Spleen (tissue), 11 donors: ENCODE measurements around the gene RPL10. TPM values are rescaled to one million over a fixed set of nuclear protein-coding genes. Genes with fewer than 3 reads are reported as not detected.

ENCODE experiments used
- DNase-seq: peaks from one replicate; pipeline ENCODE4 v3.0.0-alpha.2; 2020
- H3K27ac ChIP-seq, 8 donors: fragments of 200-600 bp; sonication (generic) in 7 of 8; 1 replicate in 4 of 8; 2 replicates in 4 of 8; pipeline versions ENCODE4 v1.5.0 to v1.8.0; 2016 to 2021; ENCODE audit warnings: inconsistent platforms in 4 of 8, mild to moderate bottlenecking in 4 of 8, moderate library complexity in 1 of 8
- H3K27me3 ChIP-seq, 7 donors: fragments of 200-600 bp; sonication (generic) in 6 of 7; replicated peaks in 1 of 7; 1 replicate in 4 of 7; 2 replicates in 3 of 7; pipeline versions ENCODE4 v1.5.0 to v1.8.0; 2016 to 2021; ENCODE audit warnings: inconsistent platforms in 3 of 7, mild to moderate bottlenecking in 1 of 7
- H3K36me3 ChIP-seq, 6 donors: fragments of 200-600 bp; sonication (generic) in 5 of 6; 1 replicate in 4 of 6; 2 replicates in 2 of 6; pipeline versions ENCODE4 v1.5.0 to v1.8.0; 2016 to 2021; ENCODE audit warnings: inconsistent platforms in 2 of 6
- H3K4me1 ChIP-seq, 6 donors: fragments of 200-600 bp; sonication (generic) in 5 of 6; 1 replicate in 3 of 6; 2 replicates in 3 of 6; pipeline versions ENCODE4 v1.5.0 to v1.8.0; 2016 to 2021; ENCODE audit warnings: inconsistent platforms in 3 of 6
- H3K4me3 ChIP-seq, 8 donors: fragments of 200-600 bp; sonication (generic) in 7 of 8; 1 replicate in 4 of 8; 2 replicates in 4 of 8; pipeline versions ENCODE4 v1.5.0 to v1.8.0; 2016 to 2021; ENCODE audit warnings: inconsistent platforms in 4 of 8, mild to moderate bottlenecking in 4 of 8, moderate library complexity in 2 of 8
- H3K9me3 ChIP-seq, 8 donors: fragments of 200-600 bp; sonication (generic) in 7 of 8; 1 replicate in 4 of 8; 2 replicates in 4 of 8; pipeline versions ENCODE4 v1.5.0 to v1.8.0; 2016 to 2021; ENCODE audit warnings: inconsistent platforms in 4 of 8
- CTCF ChIP-seq, 11 experiments: fragments of 200-600 bp in 7 of 11; fragments of 450-650 bp in 4 of 11; sonication (generic) in 4 of 11; IDR thresholded peaks in 8 of 11; conservative IDR thresholded peaks in 3 of 11; 1 replicate in 7 of 11; 2 replicates in 4 of 11; pipeline versions ENCODE4 v1.4.0 to v1.8.0; 2016 to 2021; ENCODE audit warnings: antibody characterized with exemption in 11 of 11, inconsistent platforms in 4 of 11, mild to moderate bottlenecking in 1 of 11
- POLR2A ChIP-seq, 3 donors: fragments of 450-650 bp; IDR thresholded peaks; one replicate each; pipeline ENCODE4 v1.5.1; 2017; ENCODE audit warnings: antibody characterized with exemption in 3 of 3, mild to moderate bottlenecking in 1 of 3
- POLR2AphosphoS5 ChIP-seq, 3 donors: sonication (generic); formaldehyde crosslinking; IDR thresholded peaks; one replicate each; pipeline ENCODE4 v1.5.1; 2017; ENCODE audit warnings: antibody characterized with exemption in 3 of 3
- WGBS, 5 donors: extraction: QIAGEN DNeasy Blood & Tissue Kit in 3 of 5; methylation state at CpG; one replicate each; pipeline versions ENCODE4 v1.1.5 to v1.1.7; 2013 to 2018; 5-methylcytosine and 5-hydroxymethylcytosine counted together
- intact Hi-C: fragments of 100-400 bp; cut with DNase I; formaldehyde crosslinking; loops from one replicate; pipeline ENCODE4 v1.15.0; 2023; ENCODE audit warnings: low total_unique reads
- polyA plus RNA-seq, 3 donors: library from polyadenylated mRNA; stranded (reverse); fragments of 200-250 nt; gene quantifications; one replicate each; pipeline ENCODE4 v1.2.1, GENCODE V29; 2013
- total RNA-seq, 7 donors: library from RNA; depleted of rRNA in 3 of 7; stranded (reverse); fragments of >200 nt in 3 of 7; fragmentation: NEBNext Ultra II Directional in 4 of 7; extraction: Animal tissue kit (Norgen Biotek cat#: 25700) in 4 of 7; gene quantifications; one replicate each; pipeline versions ENCODE4 v1.1.0 to v1.2.1, GENCODE V29; 2016 to 2021
- donor health status: healthy with polysubstance abuse.
- donor health status: DM: no; HTN: no; CAD: no; lungs with moderate emphysema.
- donor health status: DM: no; HTN: no; CAD: no.
- donor health status: Bipolar disorder and iron deficiency.
- donor health status: healthy.
- donor health status: DM: no; HTN: no; CAD: no.
- donor health status: DM: yes; HTN: yes; CAD: no.

RPL10 gene
- total and polyA plus RNA-seq, 10 donors = 2,711 to 9,324 (median 3,504) TPM

GRCh38 chrX:154413142-154413541 lies 15.0 kb downstream of the RPL10 start:
- DNase-seq = no peak
- intact Hi-C loops = no loop called here
- Histone ChIP-seq H3K27ac (peak overlapping the region; percentile 79 to 98 (median 96)), H3K9me3 (no peaks in the 10 kb centered on the region), H3K27me3 (no peaks in the 10 kb centered on the region), H3K4me1 (peaks cover 0 to 45% (median 33%) of the 10 kb centered on the region in 6 donors), H3K4me3 (peak overlapping the region in 1 of 8 donors; percentile 83), H3K36me3 (peaks cover 0 to 18% (median 0%) of the 10 kb centered on the region in 6 donors)
- no peak for TF ChIP-seq POLR2A (IDR thresholded peaks at IDR 0.05)
- no peak for TF ChIP-seq POLR2AphosphoS5 (IDR thresholded peaks at IDR 0.05)
- TF ChIP-seq CTCF (IDR thresholded peaks at IDR 0.05 in 8 of 11, conservative IDR thresholded peaks at IDR 0.05 in 3 of 11) = no peak
- 59 to 96% (median 79%) methylated on average over 5 to 8 of the region's 8 CpGs for WGBS, 5 donors

GRCh38 chrX:154417157-154417556 lies 19.0 kb downstream of the RPL10 start:
- Histone ChIP-seq H3K9me3 (no peaks in the 10 kb centered on the region), H3K4me1 (peaks cover 0 to 31% (median 12%) of the 10 kb centered on the region in 6 donors), H3K36me3 (peaks cover 0 to 44% (median 0%) of the 10 kb centered on the region in 6 donors), H3K27ac (no peak overlapping the region), H3K4me3 (no peak overlapping the region), H3K27me3 (no peaks in the 10 kb centered on the region)
- WGBS, 5 donors = 61 to 86% (median 83%) methylated on average over 7 of the region's 7 CpGs
- intact Hi-C loops = no loop called here
- DNase-seq = no peak
- TF ChIP-seq POLR2AphosphoS5 (IDR thresholded peaks at IDR 0.05) (no peak), CTCF (IDR thresholded peaks at IDR 0.05 in 8 of 11, conservative IDR thresholded peaks at IDR 0.05 in 3 of 11) (no peak), POLR2A (IDR thresholded peaks at IDR 0.05) (no peak)

- intact Hi-C loops = no loop called here
- Histone ChIP-seq H3K36me3 (peaks cover 0 to 33% (median 0%) of the 10 kb centered on the region in 6 donors), H3K4me1 (peaks cover 0 to 18% (median 0%) of the 10 kb centered on the region in 6 donors), H3K9me3 (no peaks in the 10 kb centered on the region), H3K27me3 (no peaks in the 10 kb centered on the region), H3K27ac (peak overlapping the region in 5 of 8 donors; percentile 33 to 68 (median 65)), H3K4me3 (no peak overlapping the region)
- TF ChIP-seq POLR2AphosphoS5 (IDR thresholded peaks at IDR 0.05) (no peak), CTCF (IDR thresholded peaks at IDR 0.05 in 8 of 11, conservative IDR thresholded peaks at IDR 0.05 in 3 of 11) (no peak), POLR2A (IDR thresholded peaks at IDR 0.05) (no peak)
- WGBS, 5 donors = 75 to 89% (median 75%) methylated on average over 8 of the region's 8 CpGs
- no peak for DNase-seq
Observed at GRCh38 chrX:154419189-154419588, 21.0 kb downstream of the RPL10 start.

- intact Hi-C loops = no loop called here
- TF ChIP-seq POLR2AphosphoS5 (IDR thresholded peaks at IDR 0.05) (peak; percentile 37 to 61 (median 59)), CTCF (IDR thresholded peaks at IDR 0.05 in 8 of 11, conservative IDR thresholded peaks at IDR 0.05 in 3 of 11) (no peak), POLR2A (IDR thresholded peaks at IDR 0.05) (no peak)
- Histone ChIP-seq H3K36me3 (peaks cover 0 to 32% (median 0%) of the 10 kb centered on the region in 6 donors), H3K9me3 (no peaks in the 10 kb centered on the region), H3K27ac (peak overlapping the region in 5 of 8 donors; percentile 33 to 68 (median 65)), H3K4me1 (peaks cover 0 to 24% (median 0%) of the 10 kb centered on the region in 6 donors), H3K27me3 (no peaks in the 10 kb centered on the region), H3K4me3 (no peak overlapping the region)
- WGBS, 5 donors = 75 to 82% (median 80%) methylated on average over 8 to 19 of the region's 19 CpGs
- DNase-seq = no peak
Observed at GRCh38 chrX:154419688-154420401, 21.7 kb downstream of the RPL10 start.
